ENCODE data around the gene TMC1. TPM values are rescaled to one million over a fixed set of nuclear protein-coding genes. Genes with fewer than 3 reads are reported as not detected.
"Not testable (repeated sequence)": the region's sequence is repeated elsewhere in the genome, so short reads cannot be mapped to it uniquely, and the experiment has no call there.

The TMC1 gene
- total RNA-seq, 1 donor from 2014 or later: not detected

- H3K27ac Mint-ChIP-seq; intact Hi-C loops (cut with micrococcal nuclease); DNase-seq; H3K36me3 Mint-ChIP-seq (ENCODE audit: low read depth); H3K27me3 Mint-ChIP-seq; H3K4me3 Mint-ChIP-seq; H3K4me1 Mint-ChIP-seq; H3K9me3 Mint-ChIP-seq: not testable (repeated sequence)
Measured at GRCh38 chr9:72806313-72806809, 285.0 kb downstream of the TMC1 start.

- Mint-ChIP-seq H3K9me3 (no peaks in the 10 kb centered on the region), H3K27ac (no peak overlapping the region), H3K4me3 (no peak overlapping the region), H3K27me3 (peaks cover 3% of the 10 kb centered on the region), H3K36me3 (ENCODE audit: low read depth) (no peaks in the 10 kb centered on the region), H3K4me1 (no peaks in the 10 kb centered on the region)
- DNase-seq: no peak
- intact Hi-C loops (cut with micrococcal nuclease): no loop called here
Measured at GRCh38 chr9:72807765-72808445, 286.5 kb downstream of the TMC1 start.

- H3K27ac Mint-ChIP-seq: no peak overlapping the region
Measured at GRCh38 chr9:72808446-72808768, 287.0 kb downstream of the TMC1 start.

GRCh38 chr9:72809586-72809985 is 288.2 kb downstream of the TMC1 start:
- intact Hi-C loops (cut with micrococcal nuclease): no loop called here
- Mint-ChIP-seq H3K27me3 (peaks cover 3% of the 10 kb centered on the region), H3K36me3 (ENCODE audit: low read depth) (no peaks in the 10 kb centered on the region), H3K4me3 (no peak overlapping the region), H3K4me1 (no peaks in the 10 kb centered on the region), H3K9me3 (no peaks in the 10 kb centered on the region), H3K27ac (no peak overlapping the region)
- no peak for DNase-seq

More at GRCh38 chr9:72808446-72808768, 287.0 kb downstream of the TMC1 start:
- Mint-ChIP-seq H3K36me3 (ENCODE audit: low read depth) (no peaks in the 10 kb centered on the region), H3K4me1 (no peaks in the 10 kb centered on the region), H3K4me3 (no peak overlapping the region), H3K27me3 (peaks cover 3% of the 10 kb centered on the region), H3K9me3 (no peaks in the 10 kb centered on the region)
- intact Hi-C loops (cut with micrococcal nuclease): no loop called here
- no peak for DNase-seq

GRCh38 chr9:72812559-72813111 is 291.2 kb downstream of the TMC1 start:
- Mint-ChIP-seq H3K4me3 (no peak overlapping the region), H3K27me3 (peaks cover 3% of the 10 kb centered on the region), H3K27ac (no peak overlapping the region), H3K4me1 (no peaks in the 10 kb centered on the region), H3K9me3 (no peaks in the 10 kb centered on the region), H3K36me3 (ENCODE audit: low read depth) (no peaks in the 10 kb centered on the region)
- intact Hi-C loops (cut with micrococcal nuclease): no loop called here
- no peak for DNase-seq

GRCh38 chr9:72813544-72813943 is 292.1 kb downstream of the TMC1 start:
- Mint-ChIP-seq H3K4me3 (no peak overlapping the region), H3K27ac (no peak overlapping the region), H3K4me1 (no peaks in the 10 kb centered on the region), H3K9me3 (no peaks in the 10 kb centered on the region), H3K27me3 (peaks cover 3% of the 10 kb centered on the region), H3K36me3 (ENCODE audit: low read depth) (no peaks in the 10 kb centered on the region)
- DNase-seq: no peak
- intact Hi-C loops (cut with micrococcal nuclease): no loop called here

- H3K27me3 Mint-ChIP-seq: peaks cover 6% of the 10 kb centered on the region
- H3K4me1 Mint-ChIP-seq: no peaks in the 10 kb centered on the region
- no peak overlapping the region for H3K27ac Mint-ChIP-seq
- H3K4me3 Mint-ChIP-seq: no peak overlapping the region
- intact Hi-C loops (cut with micrococcal nuclease): no loop called here
- no peaks in the 10 kb centered on the region for H3K36me3 Mint-ChIP-seq (ENCODE audit: low read depth)
- no peaks in the 10 kb centered on the region for H3K9me3 Mint-ChIP-seq
- DNase-seq: no peak
Measured at GRCh38 chr9:72814083-72814597, 292.7 kb downstream of the TMC1 start.

GRCh38 chr9:72816666-72817065 is 295.3 kb downstream of the TMC1 start:
- intact Hi-C loops (cut with micrococcal nuclease): no loop called here
- Mint-ChIP-seq H3K4me3 (no peak overlapping the region), H3K36me3 (ENCODE audit: low read depth) (no peaks in the 10 kb centered on the region), H3K27me3 (peaks cover 6% of the 10 kb centered on the region), H3K9me3 (no peaks in the 10 kb centered on the region), H3K4me1 (no peaks in the 10 kb centered on the region), H3K27ac (no peak overlapping the region)
- DNase-seq: no peak

GRCh38 chr9:72817413-72817812 is 296.0 kb downstream of the TMC1 start:
- DNase-seq: no peak
- no peaks in the 10 kb centered on the region for H3K9me3 Mint-ChIP-seq
- H3K4me1 Mint-ChIP-seq: no peaks in the 10 kb centered on the region
- peaks cover 6% of the 10 kb centered on the region for H3K27me3 Mint-ChIP-seq
- no peaks in the 10 kb centered on the region for H3K36me3 Mint-ChIP-seq (ENCODE audit: low read depth)
- no peak overlapping the region for H3K4me3 Mint-ChIP-seq
- H3K27ac Mint-ChIP-seq: no peak overlapping the region
- intact Hi-C loops (cut with micrococcal nuclease): no loop called here

- Mint-ChIP-seq H3K4me3 (no peak overlapping the region), H3K4me1 (no peaks in the 10 kb centered on the region), H3K27ac (no peak overlapping the region), H3K27me3 (peaks cover 2% of the 10 kb centered on the region), H3K36me3 (ENCODE audit: low read depth) (no peaks in the 10 kb centered on the region), H3K9me3 (no peaks in the 10 kb centered on the region)
- DNase-seq: no peak
- intact Hi-C loops (cut with micrococcal nuclease): no loop called here
Measured at GRCh38 chr9:72818385-72818784, 297.0 kb downstream of the TMC1 start.

GRCh38 chr9:72823971-72824370 is 302.6 kb downstream of the TMC1 start:
- H3K36me3 Mint-ChIP-seq (ENCODE audit: low read depth): no peaks in the 10 kb centered on the region
- no peaks in the 10 kb centered on the region for H3K9me3 Mint-ChIP-seq
- no peak for DNase-seq
- no peak overlapping the region for H3K27ac Mint-ChIP-seq
- intact Hi-C loops (cut with micrococcal nuclease): loop anchor here (2.0 kb wide), 1 partner anchor 543 kb away; no protein-coding TSS in a partner anchor
- no peak overlapping the region for H3K4me3 Mint-ChIP-seq
- no peaks in the 10 kb centered on the region for H3K4me1 Mint-ChIP-seq
- H3K27me3 Mint-ChIP-seq: peaks cover 4% of the 10 kb centered on the region

- Mint-ChIP-seq H3K4me1 (no peaks in the 10 kb centered on the region), H3K4me3 (no peak overlapping the region), H3K9me3 (no peaks in the 10 kb centered on the region), H3K36me3 (ENCODE audit: low read depth) (no peaks in the 10 kb centered on the region), H3K27me3 (peaks cover 2% of the 10 kb centered on the region), H3K27ac (no peak overlapping the region)
- intact Hi-C loops (cut with micrococcal nuclease): no loop called here
- DNase-seq: no peak
Measured at GRCh38 chr9:72826996-72827949, 305.9 kb downstream of the TMC1 start.

GRCh38 chr9:72827950-72828731 is 306.7 kb downstream of the TMC1 start:
- H3K4me1 Mint-ChIP-seq: no peaks in the 10 kb centered on the region
- intact Hi-C loops (cut with micrococcal nuclease): no loop called here
- H3K4me3 Mint-ChIP-seq: no peak overlapping the region
- no peak overlapping the region for H3K27ac Mint-ChIP-seq
- H3K9me3 Mint-ChIP-seq: no peaks in the 10 kb centered on the region
- H3K27me3 Mint-ChIP-seq: peaks cover 2% of the 10 kb centered on the region
- no peak for DNase-seq
- no peaks in the 10 kb centered on the region for H3K36me3 Mint-ChIP-seq (ENCODE audit: low read depth)
